Measurements from ENCODE around the gene ZDHHC3. TPM values are rescaled to one million over a fixed set of nuclear protein-coding genes. Genes with fewer than 3 reads are reported as not detected.

The ZDHHC3 gene
- total and polyA plus RNA-seq, 8 donors, result 11.4 to 28.3 (median 18.7) TPM

GRCh38 chr3:44931791-44932190 lies 44.2 kb downstream of the ZDHHC3 start:
- H3K4me1 ChIP-seq, result no peaks in the 10 kb centered on the region

GRCh38 chr3:44930911-44931310 lies 45.1 kb downstream of the ZDHHC3 start:
- no peak overlapping the region for H3K4me3 ChIP-seq
- H3K27ac ChIP-seq, result no peak overlapping the region
- no peak for DNase-seq
- intact Hi-C loops (cut with DNase I), result no loop called here
- WGBS, 2 donors, result 94 to 95% methylated on average over 2 of the region's 2 CpGs
- TF ChIP-seq CTCF (IDR thresholded peaks at IDR 0.05), result no peak
- H3K36me3 ChIP-seq, result peaks cover 0 to 15% (median 0%) of the 10 kb centered on the region in 3 donors
- H3K4me1 ChIP-seq, result no peaks in the 10 kb centered on the region
- H3K27me3 ChIP-seq, result no peaks in the 10 kb centered on the region
- no peak for ATAC-seq
- FAIRE-seq, result no peak
- H3K9me3 ChIP-seq, result no peaks in the 10 kb centered on the region

More at GRCh38 chr3:44931791-44932190, 44.2 kb downstream of the ZDHHC3 start:
- Histone ChIP-seq H3K36me3 (peaks cover 0 to 7% (median 0%) of the 10 kb centered on the region in 3 donors), H3K27me3 (no peaks in the 10 kb centered on the region), H3K27ac (no peak overlapping the region), H3K4me3 (no peak overlapping the region), H3K9me3 (no peaks in the 10 kb centered on the region)
- WGBS, 2 donors, result 73 to 80% methylated on average over 2 of the region's 2 CpGs
- ATAC-seq (no peak), FAIRE-seq (no peak), DNase-seq (no peak)
- no peak for TF ChIP-seq CTCF (IDR thresholded peaks at IDR 0.05)
- intact Hi-C loops (cut with DNase I), result no loop called here

GRCh38 chr3:44929782-44930181 lies 46.2 kb downstream of the ZDHHC3 start:
- ATAC-seq (no peak), FAIRE-seq (no peak), DNase-seq (no peak)
- Histone ChIP-seq H3K4me1 (no peaks in the 10 kb centered on the region), H3K27me3 (no peaks in the 10 kb centered on the region), H3K27ac (no peak overlapping the region), H3K9me3 (no peaks in the 10 kb centered on the region), H3K4me3 (no peak overlapping the region), H3K36me3 (peaks cover 0 to 17% (median 0%) of the 10 kb centered on the region in 3 donors)
- TF ChIP-seq CTCF (IDR thresholded peaks at IDR 0.05), result no peak
- intact Hi-C loops (cut with DNase I), result no loop called here
- WGBS, 2 donors, result 91 to 92% methylated on average over 5 of the region's 5 CpGs

- no peak for TF ChIP-seq CTCF (IDR thresholded peaks at IDR 0.05)
- peaks cover 0 to 17% (median 0%) of the 10 kb centered on the region in 3 donors for H3K36me3 ChIP-seq
- FAIRE-seq (no peak), ATAC-seq (no peak), DNase-seq (no peak)
- no peaks in the 10 kb centered on the region for H3K4me1 ChIP-seq
- 92 to 96% methylated on average over 7 of the region's 7 CpGs for WGBS, 2 donors
- H3K27ac ChIP-seq, result no peak overlapping the region
- intact Hi-C loops (cut with DNase I), result no loop called here
- H3K27me3 ChIP-seq, result no peaks in the 10 kb centered on the region
- no peaks in the 10 kb centered on the region for H3K9me3 ChIP-seq
- no peak overlapping the region for H3K4me3 ChIP-seq
Observed at GRCh38 chr3:44927371-44927770, 48.6 kb downstream of the ZDHHC3 start.

- ATAC-seq (no peak), DNase-seq (no peak), FAIRE-seq (no peak)
- no peaks in the 10 kb centered on the region for H3K9me3 ChIP-seq
- intact Hi-C loops (cut with DNase I), result no loop called here
- peaks cover 0 to 17% (median 0%) of the 10 kb centered on the region in 3 donors for H3K36me3 ChIP-seq
- no peak for TF ChIP-seq CTCF (IDR thresholded peaks at IDR 0.05)
- WGBS, 2 donors, result 91 to 92% methylated on average over 7 of the region's 7 CpGs
- no peak overlapping the region for H3K27ac ChIP-seq
- no peak overlapping the region for H3K4me3 ChIP-seq
- H3K27me3 ChIP-seq, result no peaks in the 10 kb centered on the region
- no peaks in the 10 kb centered on the region for H3K4me1 ChIP-seq
Observed at GRCh38 chr3:44926921-44927320, 49.1 kb downstream of the ZDHHC3 start.
